ENCODE measurements around the gene CMC4. TPM values are rescaled to one million over a fixed set of nuclear protein-coding genes. Genes with fewer than 3 reads are reported as not detected.

CMC4 gene
- total RNA-seq, 2 experiments from 2014 or later: 4.7 to 5.6 TPM

DNA sequence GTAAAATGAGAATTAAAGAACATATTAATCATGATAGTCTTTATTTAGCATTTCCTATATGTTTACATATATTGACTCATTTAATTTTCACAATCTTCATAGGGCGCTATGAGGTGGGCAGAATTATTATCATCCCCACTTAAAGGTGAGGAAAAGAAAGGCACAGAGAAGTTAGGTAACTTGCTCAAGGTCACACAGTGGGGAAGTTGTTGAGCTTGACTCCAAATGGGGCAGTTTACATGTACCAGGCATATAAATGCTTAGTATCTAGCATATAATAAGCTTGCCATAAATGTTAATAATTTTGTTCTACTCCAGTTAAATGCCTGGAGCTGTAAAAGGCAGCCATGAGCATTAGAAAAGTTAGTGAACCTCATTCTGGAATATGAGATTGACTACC is 1.5 kb downstream of the CMC4 start:
- Mint-ChIP-seq H3K4me1 (peaks cover 56% of the 10 kb centered on the region), H3K4me3 (peak overlapping the region; percentile 77), H3K27ac (no peak overlapping the region), H3K36me3 (ENCODE audit: low read depth) (peaks cover 25% of the 10 kb centered on the region), H3K9me3 (no peaks in the 10 kb centered on the region), H3K27me3 (no peaks in the 10 kb centered on the region)
- DNase-seq: no peak
- POLR2A ChIA-PET: no interaction called here
- CTCF ChIA-PET: no interaction called here

DNA sequence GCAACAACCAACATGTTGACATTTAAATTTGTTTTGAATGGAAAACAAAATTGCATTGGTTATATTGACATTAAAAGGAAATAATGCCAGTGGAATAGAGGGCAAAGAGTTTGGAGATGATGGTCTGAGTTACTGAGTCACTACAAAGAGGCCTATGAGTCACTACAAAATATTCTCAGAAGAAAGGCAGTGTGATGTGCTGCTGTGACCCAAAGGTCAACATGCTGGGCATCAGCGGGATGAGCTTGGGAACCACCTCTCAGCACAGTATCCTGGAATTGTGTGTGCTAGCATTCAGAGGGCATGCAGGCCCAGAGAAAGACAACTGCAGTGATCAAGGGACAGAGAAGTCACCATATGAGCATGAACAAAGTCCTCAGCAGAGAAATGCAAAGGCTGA is 2.8 kb downstream of the CMC4 start:
- POLR2A ChIA-PET: no interaction called here
- Mint-ChIP-seq H3K27me3 (no peaks in the 10 kb centered on the region), H3K4me3 (no peak overlapping the region), H3K36me3 (ENCODE audit: low read depth) (peaks cover 13% of the 10 kb centered on the region), H3K9me3 (no peaks in the 10 kb centered on the region), H3K4me1 (peaks cover 44% of the 10 kb centered on the region), H3K27ac (no peak overlapping the region)
- CTCF ChIA-PET: no interaction called here
- no peak for DNase-seq

DNA sequence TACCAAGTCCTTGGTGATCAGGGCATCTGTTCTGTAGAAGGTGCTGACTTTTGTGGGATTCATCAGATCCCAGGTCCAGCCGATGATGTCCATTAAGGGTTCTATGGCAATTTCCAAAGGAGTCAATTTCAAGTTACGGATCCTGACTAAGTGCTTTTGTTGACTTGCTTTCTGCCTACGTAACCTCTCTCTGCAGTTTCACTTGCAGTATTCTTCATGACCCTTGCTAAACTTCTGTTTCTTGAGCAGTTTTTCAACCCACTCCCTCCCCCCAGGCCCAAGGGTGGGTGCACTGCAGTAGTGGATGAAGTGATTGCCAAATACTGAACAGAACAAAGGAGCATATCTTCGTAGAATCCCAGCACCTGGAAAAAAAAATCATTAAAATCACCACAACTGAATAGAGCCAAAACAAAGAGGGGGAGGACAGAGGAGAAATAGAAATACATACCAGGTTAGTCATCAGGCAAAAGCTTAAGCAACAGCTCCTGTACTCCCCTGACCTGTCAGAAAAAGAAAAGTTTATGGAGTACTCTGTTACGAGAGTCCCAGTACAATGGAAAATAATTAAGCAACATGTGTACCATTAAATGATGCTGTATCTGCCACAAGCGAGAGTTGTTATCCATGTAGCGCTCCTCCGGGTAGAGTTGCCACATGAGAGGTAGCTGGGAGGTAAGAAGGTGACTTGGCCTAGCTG is 5.8 kb downstream of the CMC4 start:
- POLR2A ChIA-PET: no interaction called here
- Mint-ChIP-seq H3K4me1 (peaks cover 34% of the 10 kb centered on the region), H3K4me3 (no peak overlapping the region)

DNA sequence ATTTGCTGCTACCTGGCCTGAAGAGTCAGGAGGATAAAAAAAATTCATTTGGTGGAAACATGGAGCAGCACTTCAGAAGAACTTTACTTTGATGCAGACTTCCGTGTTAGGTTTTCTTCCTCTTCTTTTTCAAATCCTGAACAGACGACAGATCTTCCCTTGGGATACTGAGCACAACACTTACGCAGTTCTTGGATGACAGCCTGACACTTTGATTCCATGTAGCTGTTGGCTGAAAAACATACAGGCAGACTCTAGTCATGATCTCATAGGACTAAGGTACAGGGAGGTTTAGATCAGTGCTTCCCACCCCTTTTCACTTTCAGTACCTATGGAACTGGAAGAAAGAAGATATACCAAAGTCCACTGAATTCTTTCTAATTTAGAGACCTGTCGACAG is 9.2 kb downstream of the CMC4 start:
- CTCF ChIA-PET: no interaction called here
- no peak overlapping the region for H3K4me3 Mint-ChIP-seq
- POLR2A ChIA-PET: no interaction called here

More for the DNA sequence above, 5.8 kb downstream of the CMC4 start:
- CTCF ChIA-PET: interaction anchor here (1.7 kb wide), 1 partner anchor 9 kb away, joined by 4 read pairs; no protein-coding TSS in a partner anchor
- H3K27ac Mint-ChIP-seq: no peak overlapping the region
- DNase-seq: no peak
- H3K36me3 Mint-ChIP-seq (ENCODE audit: low read depth): peaks cover 5% of the 10 kb centered on the region
- H3K9me3 Mint-ChIP-seq: no peaks in the 10 kb centered on the region
- H3K27me3 Mint-ChIP-seq: no peaks in the 10 kb centered on the region

DNA sequence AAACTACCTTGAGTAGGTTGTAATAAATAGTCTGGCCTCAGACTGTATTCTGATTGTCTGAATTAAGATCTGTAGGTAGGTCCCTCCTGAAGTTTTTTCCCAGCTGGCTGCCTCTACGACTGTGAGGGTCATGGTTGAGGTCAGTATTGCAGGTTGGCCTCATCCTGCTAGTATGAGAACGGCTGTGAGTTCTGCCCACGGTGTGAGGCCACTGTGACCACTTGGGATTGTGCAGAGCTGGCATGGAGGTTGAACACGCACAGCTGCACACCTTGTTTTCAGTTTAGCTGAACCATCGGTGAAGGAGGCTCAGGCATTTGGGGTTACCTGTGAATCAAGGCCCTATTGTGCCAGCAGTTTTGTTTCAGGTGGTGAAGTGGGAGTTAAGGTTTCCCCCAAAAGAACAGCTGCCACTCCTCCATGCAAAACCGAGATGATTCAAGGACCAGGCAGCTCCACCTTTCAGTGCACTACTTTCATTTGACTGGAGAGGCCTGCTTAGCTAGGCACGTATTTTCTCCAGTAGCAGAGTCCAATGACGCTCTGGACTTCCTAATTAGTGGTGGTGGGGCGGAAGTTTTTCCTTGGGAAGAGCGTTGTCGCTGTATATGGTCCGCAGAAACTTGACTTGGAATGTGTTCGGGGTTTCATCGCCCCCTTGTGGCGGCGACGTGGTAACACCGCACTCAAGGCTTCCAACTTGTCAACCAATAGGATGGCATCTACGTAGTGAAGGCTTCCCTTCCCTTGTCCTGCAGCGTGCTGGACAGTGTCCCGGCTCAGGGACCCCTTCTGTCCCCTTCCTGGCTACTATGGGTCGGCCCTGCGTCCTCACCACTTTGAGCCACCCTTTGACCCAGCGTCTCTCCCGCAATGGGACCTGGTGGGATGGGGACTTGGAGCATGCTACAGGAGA is 13.8 kb downstream of the CMC4 start:
- Mint-ChIP-seq H3K36me3 (ENCODE audit: low read depth) (peaks cover 17% of the 10 kb centered on the region), H3K27ac (peak overlapping the region; percentile 68), H3K27me3 (no peaks in the 10 kb centered on the region), H3K4me3 (peak overlapping the region; percentile 49), H3K4me1 (peaks cover 33% of the 10 kb centered on the region), H3K9me3 (no peaks in the 10 kb centered on the region)
- POLR2A ChIA-PET: interaction anchor here (0.8 kb wide), 1 partner anchor 30 kb away, joined by 3 read pairs; the partner anchor contains the start of gene FUNDC2
- CTCF ChIA-PET: interaction anchor here (0.6 to 1.8 kb wide), 4 partner anchors 9 to 26 kb away, joined by 3 to 5 read pairs (median 4); no protein-coding TSS in a partner anchor
- DNase-seq: peak; percentile 42

More for the DNA sequence above, 9.2 kb downstream of the CMC4 start:
- Mint-ChIP-seq H3K4me1 (peaks cover 21% of the 10 kb centered on the region), H3K27me3 (no peaks in the 10 kb centered on the region), H3K36me3 (ENCODE audit: low read depth) (peaks cover 5% of the 10 kb centered on the region), H3K27ac (no peak overlapping the region), H3K9me3 (no peaks in the 10 kb centered on the region)
- DNase-seq: no peak

DNA sequence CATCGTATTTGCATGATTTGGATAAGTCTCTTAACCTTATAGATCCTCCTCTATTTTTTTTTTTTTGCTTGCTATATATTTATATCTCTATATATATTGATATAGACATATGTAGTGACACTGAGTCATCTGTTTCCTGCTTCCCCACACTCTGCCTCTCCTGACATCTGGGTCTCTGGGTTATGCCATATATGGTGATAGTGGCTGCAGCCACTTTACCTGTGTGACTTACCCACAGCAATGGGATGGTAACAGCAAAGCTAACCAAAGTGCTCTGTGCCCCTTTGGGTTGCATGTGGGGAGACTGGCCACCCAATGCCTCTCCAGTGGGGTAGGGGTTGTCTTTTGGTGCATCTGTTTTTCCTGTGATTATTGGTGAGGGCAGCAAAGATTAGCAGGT is 14.5 kb downstream of the CMC4 start:
- POLR2A ChIA-PET: interaction anchor here (0.8 kb wide), 1 partner anchor 30 kb away, joined by 3 read pairs; the partner anchor contains the start of gene FUNDC2

DNA sequence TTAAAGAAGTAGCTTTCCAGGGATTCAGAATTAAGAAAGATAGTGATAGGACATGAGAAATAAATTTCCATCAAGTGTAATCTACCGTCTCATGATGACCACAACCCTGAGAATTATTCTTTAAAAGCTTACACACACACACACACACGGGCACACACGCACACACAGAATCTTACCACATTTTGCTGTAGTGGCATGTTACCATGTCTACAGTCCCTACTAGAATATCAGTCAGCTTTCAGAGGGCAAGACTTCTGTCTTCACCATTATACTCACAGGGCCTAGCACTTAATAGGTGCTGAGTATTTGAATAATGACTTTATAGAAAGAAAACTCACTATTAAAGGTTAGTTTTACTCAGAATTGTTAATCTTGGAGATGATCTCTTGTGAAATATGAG is 15.4 kb downstream of the CMC4 start:
- no peak for DNase-seq
- no peak overlapping the region for H3K4me3 Mint-ChIP-seq
- H3K27me3 Mint-ChIP-seq: no peaks in the 10 kb centered on the region
- POLR2A ChIA-PET: interaction anchor here (0.7 kb wide), 1 partner anchor 74 kb away, joined by 3 read pairs; no protein-coding TSS in a partner anchor
- CTCF ChIA-PET: interaction anchor here (0.8 to 1.2 kb wide), 2 partner anchors 9 to 29 kb away, joined by 3 to 5 read pairs; partner anchors contain the start of gene FUNDC2
- no peak overlapping the region for H3K27ac Mint-ChIP-seq
- H3K36me3 Mint-ChIP-seq (ENCODE audit: low read depth): peaks cover 20% of the 10 kb centered on the region
- H3K4me1 Mint-ChIP-seq: peaks cover 46% of the 10 kb centered on the region
- H3K9me3 Mint-ChIP-seq: no peaks in the 10 kb centered on the region

More for the DNA sequence above, 14.5 kb downstream of the CMC4 start:
- Mint-ChIP-seq H3K4me1 (peaks cover 37% of the 10 kb centered on the region), H3K27ac (peak overlapping the region; percentile 68), H3K36me3 (ENCODE audit: low read depth) (peaks cover 19% of the 10 kb centered on the region), H3K4me3 (no peak overlapping the region), H3K9me3 (no peaks in the 10 kb centered on the region), H3K27me3 (no peaks in the 10 kb centered on the region)
- CTCF ChIA-PET: interaction anchor here (0.6 to 1.8 kb wide), 4 partner anchors 10 to 30 kb away, joined by 3 to 5 read pairs (median 4); partner anchors contain the start of gene FUNDC2
- DNase-seq: peak; percentile 18

DNA sequence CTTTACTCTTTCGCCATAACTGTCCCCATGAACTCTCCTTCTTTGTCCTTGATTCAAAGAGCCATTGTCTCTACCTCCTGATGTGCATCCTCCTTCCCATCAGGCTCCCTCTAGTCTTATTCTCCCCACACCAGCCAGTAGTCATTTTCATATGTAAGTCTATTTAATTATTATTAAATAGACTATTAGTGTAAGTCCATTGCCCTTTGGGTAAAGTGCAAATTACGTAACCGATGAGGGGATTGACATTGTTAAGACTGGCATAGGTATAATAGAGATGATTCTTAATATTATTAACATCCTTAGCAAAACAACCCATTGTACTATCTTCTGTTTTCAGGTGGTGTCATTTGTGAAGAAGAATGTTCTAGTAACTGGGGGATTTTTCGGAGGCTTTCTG is 16.7 kb downstream of the CMC4 start:
- DNase-seq: no peak
- peaks cover 20% of the 10 kb centered on the region for H3K36me3 Mint-ChIP-seq (ENCODE audit: low read depth)
- H3K4me1 Mint-ChIP-seq: peaks cover 52% of the 10 kb centered on the region
- no peak overlapping the region for H3K27ac Mint-ChIP-seq
- no peak overlapping the region for H3K4me3 Mint-ChIP-seq
- no peaks in the 10 kb centered on the region for H3K27me3 Mint-ChIP-seq
- POLR2A ChIA-PET: no interaction called here
- H3K9me3 Mint-ChIP-seq: no peaks in the 10 kb centered on the region
- CTCF ChIA-PET: no interaction called here

DNA sequence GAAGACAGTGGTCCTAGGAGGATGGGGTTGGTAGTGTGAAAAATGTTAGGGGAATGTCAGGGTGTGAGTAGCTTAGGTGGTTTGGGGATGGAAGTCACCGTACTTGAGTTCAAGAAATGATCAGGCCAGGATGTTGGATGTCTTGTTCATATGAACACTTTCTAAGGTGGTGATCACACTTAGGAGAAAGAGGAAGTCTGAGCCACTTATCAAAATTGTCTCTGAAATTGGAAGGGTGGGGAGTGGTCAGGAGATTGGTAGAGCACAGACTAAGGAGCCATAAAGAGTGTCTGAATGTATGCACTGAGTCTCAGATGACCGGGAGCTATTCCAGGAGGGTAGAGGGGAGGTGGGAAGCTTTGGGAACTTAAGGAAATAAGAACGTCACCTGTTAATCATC is 17.3 kb downstream of the CMC4 start:
- Mint-ChIP-seq H3K27me3 (no peaks in the 10 kb centered on the region), H3K9me3 (no peaks in the 10 kb centered on the region), H3K4me3 (no peak overlapping the region), H3K36me3 (ENCODE audit: low read depth) (peaks cover 20% of the 10 kb centered on the region), H3K27ac (no peak overlapping the region), H3K4me1 (peaks cover 56% of the 10 kb centered on the region)
- ChIA-PET CTCF (no interaction called here), POLR2A (no interaction called here)
- DNase-seq: no peak

DNA sequence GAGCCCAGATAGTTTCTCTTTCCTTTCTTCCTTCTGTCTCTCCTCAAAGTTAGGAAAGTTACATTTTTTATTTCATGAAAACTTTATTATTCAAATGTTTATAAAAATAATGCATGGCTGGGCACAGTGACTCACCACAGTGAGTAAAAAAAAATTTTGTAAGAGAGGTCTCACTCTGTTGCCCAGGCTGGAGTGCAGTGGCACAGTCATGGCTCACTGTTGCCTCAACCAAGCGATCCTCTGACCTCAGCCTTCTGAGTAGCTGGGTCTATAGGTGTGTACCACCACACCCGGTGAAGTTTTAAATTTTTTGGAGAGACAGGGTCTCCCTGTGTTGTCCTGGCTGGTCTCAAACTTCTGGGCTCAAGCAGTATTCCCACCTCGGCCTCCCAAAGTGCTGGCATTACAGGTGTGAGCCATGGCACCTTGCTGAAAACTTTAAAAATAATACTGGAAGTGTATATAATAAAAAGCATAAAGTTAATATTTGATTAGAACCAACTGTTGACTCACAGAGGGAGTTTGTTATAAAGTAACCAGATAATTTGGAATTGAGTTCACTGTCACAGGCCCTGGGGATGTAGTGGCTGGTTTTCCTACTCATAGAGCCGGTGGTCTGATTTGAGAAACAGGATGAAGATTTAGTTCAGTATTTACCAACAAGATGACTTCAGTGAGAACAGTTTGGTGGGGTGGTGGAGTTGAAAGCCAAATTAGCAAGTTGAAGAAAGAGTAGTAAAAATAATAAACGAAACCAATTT is 18.0 kb downstream of the CMC4 start:
- no peak overlapping the region for H3K4me3 Mint-ChIP-seq
- peak overlapping the region; percentile 13 for H3K27ac Mint-ChIP-seq
- CTCF ChIA-PET: interaction anchor here (1.0 kb wide), 1 partner anchor 39 kb away, joined by 3 read pairs; no protein-coding TSS in a partner anchor
- no peaks in the 10 kb centered on the region for H3K27me3 Mint-ChIP-seq
- H3K9me3 Mint-ChIP-seq: no peaks in the 10 kb centered on the region
- peaks cover 55% of the 10 kb centered on the region for H3K4me1 Mint-ChIP-seq
- DNase-seq: no peak
- POLR2A ChIA-PET: no interaction called here
- H3K36me3 Mint-ChIP-seq (ENCODE audit: low read depth): peaks cover 20% of the 10 kb centered on the region

DNA sequence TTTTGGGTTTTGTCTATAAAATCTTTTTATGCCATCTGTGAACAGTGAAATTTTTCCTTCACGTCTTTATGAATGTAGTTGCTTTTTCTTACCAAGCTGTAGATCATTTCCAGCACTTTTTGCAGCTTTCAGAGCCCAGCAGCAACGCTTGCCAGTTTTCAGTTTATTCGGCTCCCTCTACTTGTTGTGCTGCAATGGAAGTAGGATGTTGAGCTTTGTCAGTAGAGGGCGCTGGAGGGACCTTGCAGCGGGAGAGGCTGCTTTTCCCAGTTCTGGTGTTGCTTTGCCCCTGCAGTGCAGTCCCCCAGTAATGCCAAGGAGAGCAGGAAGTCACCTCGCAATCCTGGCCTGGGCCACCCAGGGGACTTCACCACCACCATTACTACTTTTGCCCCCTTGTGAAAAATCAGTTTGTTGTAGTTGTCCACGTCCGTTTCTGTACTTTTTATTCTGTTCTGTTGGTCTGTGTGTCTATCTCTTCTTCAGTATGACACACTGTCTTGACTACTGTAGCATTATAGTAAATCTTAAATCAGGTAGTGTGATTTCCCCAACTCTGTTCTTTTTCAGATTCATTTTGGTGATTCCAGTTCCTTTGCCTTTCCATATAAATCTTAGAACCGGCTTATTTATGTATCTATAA is 21.8 kb downstream of the CMC4 start:
- ChIA-PET CTCF (no interaction called here), POLR2A (no interaction called here)
- Mint-ChIP-seq H3K4me1 (peaks cover 34% of the 10 kb centered on the region), H3K27me3 (no peaks in the 10 kb centered on the region), H3K4me3 (no peak overlapping the region), H3K27ac (no peak overlapping the region), H3K36me3 (ENCODE audit: low read depth) (peaks cover 16% of the 10 kb centered on the region), H3K9me3 (no peaks in the 10 kb centered on the region)
- DNase-seq: peak; percentile 54

All from activated CD4-positive, alpha-beta T cell treated with anti-CD3 and anti-CD28 coated beads, Interleukin-2, amount 10 ng/mL, durations not matched to agents 7 days and 5 days (primary cell).